HEK293 (cell line): Measurements from ENCODE around the gene MYOZ3.

Experiments used
- EGR2 ChIP-seq: fragments of 450-650 bp; formaldehyde crosslinking; IDR thresholded peaks from 2 replicates; pipeline ENCODE4 v1.5.1; 2016; ENCODE audit warnings: low read depth, missing biosample characterization, missing genetic modification characterization
- ELK4 ChIP-seq: IDR thresholded peaks from 2 replicates; pipeline ENCODE4 v1.6.1; 2011; ENCODE audit warnings: mild to moderate bottlenecking, low read depth, low read length, borderline replicate concordance
- FEZF1 ChIP-seq: fragments of 450-650 bp; formaldehyde crosslinking; IDR thresholded peaks from 2 replicates; pipeline ENCODE4 v1.5.1; 2016; ENCODE audit warnings: missing biosample characterization, missing genetic modification characterization
- KLF10 ChIP-seq: fragments of 450-650 bp; IDR thresholded peaks from 2 replicates; pipeline ENCODE4 v1.5.1; 2018; ENCODE audit warnings: missing biosample characterization, mild to moderate bottlenecking, missing genetic modification characterization
- PBX3 ChIP-seq: sonication (generic); formaldehyde crosslinking; IDR thresholded peaks from 2 replicates; pipeline ENCODE4 v1.8.1; 2022; ENCODE audit warnings: mild to moderate bottlenecking, moderate library complexity, missing genetic modification reagents
- PRDM2 ChIP-seq: fragments of 450-650 bp; formaldehyde crosslinking; IDR thresholded peaks from 2 replicates; pipeline ENCODE4 v1.5.1; 2016; ENCODE audit warnings: missing biosample characterization, missing genetic modification characterization, borderline replicate concordance
- ZBTB26 ChIP-seq: fragments of 450-650 bp; formaldehyde crosslinking; optimal IDR thresholded peaks from 2 replicates; pipeline ENCODE3; 2016; ENCODE audit warnings: missing biosample characterization, mild to moderate bottlenecking, missing genetic modification characterization
- ZFP69B ChIP-seq: fragments of 450-650 bp; formaldehyde crosslinking; IDR thresholded peaks from 2 replicates; pipeline ENCODE4 v1.5.1; 2016; ENCODE audit warnings: missing biosample characterization, missing genetic modification characterization
- ZNF155 ChIP-seq: fragments of 450-650 bp; formaldehyde crosslinking; IDR thresholded peaks from 2 replicates; pipeline ENCODE4 v1.5.1; 2016; ENCODE audit warnings: missing biosample characterization, missing genetic modification characterization
- ZNF169 ChIP-seq: fragments of 450-650 bp; formaldehyde crosslinking; IDR thresholded peaks from 2 replicates; pipeline ENCODE4 v1.5.1; 2016; ENCODE audit warnings: missing biosample characterization, missing genetic modification characterization
- ZNF211 ChIP-seq: fragments of 450-650 bp; formaldehyde crosslinking; IDR thresholded peaks from 2 replicates; pipeline ENCODE4 v1.5.1; 2016; ENCODE audit warnings: low read depth, missing biosample characterization, missing genetic modification characterization
- ZNF324 ChIP-seq: fragments of 450-650 bp; formaldehyde crosslinking; IDR thresholded peaks from 2 replicates; pipeline ENCODE4 v1.5.1; 2016; ENCODE audit warnings: missing biosample characterization, missing genetic modification characterization
- ZNF354C ChIP-seq: fragments of 450-650 bp; formaldehyde crosslinking; IDR thresholded peaks from 2 replicates; pipeline ENCODE4 v1.5.1; 2016; ENCODE audit warnings: missing biosample characterization, missing genetic modification characterization, low read depth, borderline replicate concordance
- ZNF362 ChIP-seq: fragments of 450-650 bp; formaldehyde crosslinking; IDR thresholded peaks from 2 replicates; pipeline ENCODE4 v1.5.1; 2016; ENCODE audit warnings: missing biosample characterization, missing genetic modification characterization
- ZNF394 ChIP-seq: fragments of 450-650 bp; formaldehyde crosslinking; IDR thresholded peaks from 2 replicates; pipeline ENCODE4 v1.5.1; 2016; ENCODE audit warnings: missing biosample characterization, missing genetic modification characterization, mild to moderate bottlenecking, moderate library complexity, borderline replicate concordance
- ZNF416 ChIP-seq: fragments of 450-650 bp; formaldehyde crosslinking; IDR thresholded peaks from 2 replicates; pipeline ENCODE4 v1.5.1; 2016; ENCODE audit warnings: missing biosample characterization, missing genetic modification characterization
- ZNF510 ChIP-seq: fragments of 450-650 bp; formaldehyde crosslinking; IDR thresholded peaks from 2 replicates; pipeline ENCODE4 v1.5.1; 2018; ENCODE audit warnings: mild to moderate bottlenecking, missing genetic modification characterization, missing biosample characterization; ENCODE audit not compliant: insufficient replicate concordance
- ZNF521 ChIP-seq: fragments of 450-650 bp; formaldehyde crosslinking; IDR thresholded peaks from 2 replicates; pipeline ENCODE4 v1.5.1; 2017; ENCODE audit warnings: missing biosample characterization, mild to moderate bottlenecking, missing genetic modification characterization
- ZNF548 ChIP-seq: fragments of 450-650 bp; formaldehyde crosslinking; IDR thresholded peaks from 2 replicates; pipeline ENCODE4 v1.5.1; 2016; ENCODE audit warnings: missing biosample characterization, missing genetic modification characterization
- ZNF600 ChIP-seq: fragments of 450-650 bp; formaldehyde crosslinking; IDR thresholded peaks from 2 replicates; pipeline ENCODE4 v1.5.1; 2016; ENCODE audit warnings: missing biosample characterization, missing genetic modification characterization
- ZNF624 ChIP-seq: fragments of 450-650 bp; formaldehyde crosslinking; IDR thresholded peaks from 2 replicates; pipeline ENCODE4 v1.5.1; 2017; ENCODE audit warnings: missing biosample characterization, missing genetic modification characterization
- ZNF639 ChIP-seq: fragments of 450-650 bp; formaldehyde crosslinking; IDR thresholded peaks from 2 replicates; pipeline ENCODE4 v1.5.1; 2016; ENCODE audit warnings: missing biosample characterization, missing genetic modification characterization
- ZNF660 ChIP-seq: fragments of 450-650 bp; IDR thresholded peaks from 2 replicates; pipeline ENCODE4 v1.5.1; 2018; ENCODE audit warnings: missing biosample characterization, mild to moderate bottlenecking, missing genetic modification characterization
- ZNF677 ChIP-seq: fragments of 450-650 bp; IDR thresholded peaks from 2 replicates; pipeline ENCODE4 v1.5.0; 2018; ENCODE audit warnings: missing biosample characterization, mild to moderate bottlenecking, missing genetic modification characterization, moderate library complexity
- ZSCAN18 ChIP-seq: fragments of 450-650 bp; formaldehyde crosslinking; IDR thresholded peaks from 2 replicates; pipeline ENCODE4 v1.5.1; 2016; ENCODE audit warnings: missing biosample characterization, missing genetic modification characterization

Gene MYOZ3

GRCh38 chr5:150700594-150701377, 39.7 kb downstream of the MYOZ3 start, which contains the start of gene RBM22 (continued):
- TF ChIP-seq PRDM2 (tag by site-specific recombination), result no peak
- peak; percentile 73; the same call in 1 of the 2 replicates for TF ChIP-seq ZNF324
- TF ChIP-seq ZNF155 (tag by site-specific recombination), result no peak
- no peak for TF ChIP-seq ZNF548 (tag by site-specific recombination)
- TF ChIP-seq ZNF639, result 0 out of 2 replicates have a peak, but pooled peaks have one; percentile 11
- TF ChIP-seq ZSCAN18 (tag by site-specific recombination), result no peak
- TF ChIP-seq ZFP69B (tag by site-specific recombination), result peak; percentile 7; the same call in 1 of the 2 replicates
- TF ChIP-seq KLF10 (tag by site-specific recombination), result 0 out of 2 replicates have a peak, but pooled peaks have one; percentile 43
- TF ChIP-seq ZNF510 (tag by site-specific recombination), result no peak
- TF ChIP-seq ZNF354C, result no peak
- no peak for TF ChIP-seq ZNF362 (tag by site-specific recombination)
- TF ChIP-seq ZNF416 (tag by site-specific recombination), result no peak
- TF ChIP-seq ZNF211, result no peak
- TF ChIP-seq ZNF660 (tag by site-specific recombination), result peak; percentile 60; the same call in 1 of the 2 replicates
- no peak for TF ChIP-seq ZNF521
- peak; percentile 81 for TF ChIP-seq ZNF600
- peak; percentile 66; the same call in 1 of the 2 replicates for TF ChIP-seq ELK4
- peak; percentile 83 for TF ChIP-seq ZNF394 (tag by site-specific recombination)
- TF ChIP-seq PBX3 (CRISPR knock-in tag), result no peak
- TF ChIP-seq ZBTB26 (tag by site-specific recombination), result peak; percentile 54
- no peak for TF ChIP-seq FEZF1 (tag by site-specific recombination)
- no peak for TF ChIP-seq ZNF677 (tag by site-specific recombination)
- TF ChIP-seq EGR2 (tag by site-specific recombination), result no peak
- TF ChIP-seq ZNF169 (tag by site-specific recombination), result no peak
- TF ChIP-seq ZNF624 (tag by site-specific recombination), result no peak
